CD4-positive, alpha-beta T cell treated with Interleukin-6 at 100 ng/mL for 8 hours (primary cell): ENCODE measurements around the gene ACMSD.

ENCODE experiments used
- DNase-seq: peaks from one replicate; pipeline ENCODE4 v3.0.0-alpha.2; 2020; ENCODE audit warnings: mixed read lengths, low spot score

The ACMSD gene

GRCh38 chr2:134950886-134951285, 112.5 kb downstream of the ACMSD start:
- no peak for DNase-seq
